ENCODE data around the gene CDCA8.

Gene CDCA8

GRCh38 chr1:37746806-37747205 lies 54.5 kb downstream of the CDCA8 start:
- no peaks in the 10 kb centered on the region for H3K9me3 ChIP-seq (ENCODE audit: low read length)
- H3K27ac ChIP-seq (ENCODE audit: low read depth, low read length) = no peak overlapping the region
- H3K4me1 ChIP-seq (ENCODE audit: insufficient read depth, low read length) = no peaks in the 10 kb centered on the region
- peaks cover 0 to 10% of the 10 kb centered on the region in 2 donors for H3K27me3 ChIP-seq (ENCODE audit: control insufficient read depth in 1 of 2, insufficient read depth in 2 of 2, low read length in 2 of 2)
- H3K9ac ChIP-seq (ENCODE audit: low read length) = no peak overlapping the region
- no peaks in the 10 kb centered on the region for H3K36me3 ChIP-seq (ENCODE audit: insufficient read depth, low read length)
- no peak overlapping the region for H3K4me3 ChIP-seq (ENCODE audit: low read depth in 1 of 2, low read length in 2 of 2)

- Histone ChIP-seq H3K27ac (ENCODE audit: low read depth, low read length) (no peak overlapping the region), H3K27me3 (ENCODE audit: control insufficient read depth in 1 of 2, insufficient read depth in 2 of 2, low read length in 2 of 2) (peaks cover 3 to 22% of the 10 kb centered on the region in 2 donors), H3K36me3 (ENCODE audit: insufficient read depth, low read length) (no peaks in the 10 kb centered on the region), H3K9me3 (ENCODE audit: low read length) (no peaks in the 10 kb centered on the region), H3K4me3 (ENCODE audit: low read depth in 1 of 2, low read length in 2 of 2) (no peak overlapping the region), H3K9ac (ENCODE audit: low read length) (no peak overlapping the region), H3K4me1 (ENCODE audit: insufficient read depth, low read length) (no peaks in the 10 kb centered on the region)
These were observed 56.2 kb downstream of the CDCA8 start for GRCh38 chr1:37748565-37748964.

DNA sequence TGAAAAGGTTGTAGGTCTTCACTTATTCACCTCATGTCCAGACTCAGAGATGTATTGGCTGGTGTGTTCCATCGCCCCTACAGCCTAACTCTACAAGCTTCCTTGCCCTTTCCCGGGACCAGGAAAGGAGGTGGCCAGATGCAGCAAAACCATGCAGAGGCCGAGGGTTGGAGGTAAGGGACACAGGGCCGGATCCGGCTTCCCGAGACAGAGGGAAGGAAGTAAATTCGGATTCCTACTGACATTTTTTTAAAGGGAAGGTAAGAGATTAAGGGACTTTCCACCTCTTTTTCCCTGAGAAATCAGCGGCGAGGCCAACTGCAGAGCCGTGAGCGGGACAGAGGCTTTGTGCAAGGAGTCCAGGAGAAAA lies 59.9 kb downstream of the CDCA8 start:
- Histone ChIP-seq H3K27me3 (ENCODE audit: control insufficient read depth in 1 of 2, insufficient read depth in 2 of 2, low read length in 2 of 2) (peaks cover 3 to 31% of the 10 kb centered on the region in 2 donors), H3K4me3 (ENCODE audit: low read depth in 1 of 2, low read length in 2 of 2) (no peak overlapping the region), H3K9ac (ENCODE audit: low read length) (no peak overlapping the region), H3K4me1 (ENCODE audit: insufficient read depth, low read length) (no peaks in the 10 kb centered on the region), H3K9me3 (ENCODE audit: low read length) (no peaks in the 10 kb centered on the region), H3K36me3 (ENCODE audit: insufficient read depth, low read length) (no peaks in the 10 kb centered on the region), H3K27ac (ENCODE audit: low read depth, low read length) (no peak overlapping the region)

- Histone ChIP-seq H3K4me3 (ENCODE audit: low read depth in 1 of 2, low read length in 2 of 2) (no peak overlapping the region), H3K4me1 (ENCODE audit: insufficient read depth, low read length) (no peaks in the 10 kb centered on the region), H3K27ac (ENCODE audit: low read depth, low read length) (no peak overlapping the region), H3K9ac (ENCODE audit: low read length) (no peak overlapping the region), H3K27me3 (ENCODE audit: control insufficient read depth in 1 of 2, insufficient read depth in 2 of 2, low read length in 2 of 2) (peaks cover 3 to 31% of the 10 kb centered on the region in 2 donors), H3K9me3 (ENCODE audit: low read length) (no peaks in the 10 kb centered on the region), H3K36me3 (ENCODE audit: insufficient read depth, low read length) (no peaks in the 10 kb centered on the region)
These were observed 60.5 kb downstream of the CDCA8 start for GRCh38 chr1:37752583-37753471.

GRCh38 chr1:37753473-37754321 lies 61.4 kb downstream of the CDCA8 start:
- H3K4me3 ChIP-seq (ENCODE audit: low read depth in 1 of 2, low read length in 2 of 2) = no peak overlapping the region
- H3K4me1 ChIP-seq (ENCODE audit: insufficient read depth, low read length) = no peaks in the 10 kb centered on the region
- no peak overlapping the region for H3K27ac ChIP-seq (ENCODE audit: low read depth, low read length)
- H3K9ac ChIP-seq (ENCODE audit: low read length) = no peak overlapping the region
- no peaks in the 10 kb centered on the region for H3K9me3 ChIP-seq (ENCODE audit: low read length)
- H3K27me3 ChIP-seq (ENCODE audit: control insufficient read depth in 1 of 2, insufficient read depth in 2 of 2, low read length in 2 of 2) = peaks cover 3 to 31% of the 10 kb centered on the region in 2 donors
- no peaks in the 10 kb centered on the region for H3K36me3 ChIP-seq (ENCODE audit: insufficient read depth, low read length)

- H3K27ac ChIP-seq (ENCODE audit: low read depth, low read length) = no peak overlapping the region
- H3K9ac ChIP-seq (ENCODE audit: low read length) = no peak overlapping the region
- no peak overlapping the region for H3K4me3 ChIP-seq (ENCODE audit: low read depth in 1 of 2, low read length in 2 of 2)
- H3K27me3 ChIP-seq (ENCODE audit: control insufficient read depth in 1 of 2, insufficient read depth in 2 of 2, low read length in 2 of 2) = peaks cover 3 to 29% of the 10 kb centered on the region in 2 donors
- no peaks in the 10 kb centered on the region for H3K4me1 ChIP-seq (ENCODE audit: insufficient read depth, low read length)
- H3K9me3 ChIP-seq (ENCODE audit: low read length) = no peaks in the 10 kb centered on the region
- no peaks in the 10 kb centered on the region for H3K36me3 ChIP-seq (ENCODE audit: insufficient read depth, low read length)
These were observed 63.0 kb downstream of the CDCA8 start for GRCh38 chr1:37755290-37755689.

DNA sequence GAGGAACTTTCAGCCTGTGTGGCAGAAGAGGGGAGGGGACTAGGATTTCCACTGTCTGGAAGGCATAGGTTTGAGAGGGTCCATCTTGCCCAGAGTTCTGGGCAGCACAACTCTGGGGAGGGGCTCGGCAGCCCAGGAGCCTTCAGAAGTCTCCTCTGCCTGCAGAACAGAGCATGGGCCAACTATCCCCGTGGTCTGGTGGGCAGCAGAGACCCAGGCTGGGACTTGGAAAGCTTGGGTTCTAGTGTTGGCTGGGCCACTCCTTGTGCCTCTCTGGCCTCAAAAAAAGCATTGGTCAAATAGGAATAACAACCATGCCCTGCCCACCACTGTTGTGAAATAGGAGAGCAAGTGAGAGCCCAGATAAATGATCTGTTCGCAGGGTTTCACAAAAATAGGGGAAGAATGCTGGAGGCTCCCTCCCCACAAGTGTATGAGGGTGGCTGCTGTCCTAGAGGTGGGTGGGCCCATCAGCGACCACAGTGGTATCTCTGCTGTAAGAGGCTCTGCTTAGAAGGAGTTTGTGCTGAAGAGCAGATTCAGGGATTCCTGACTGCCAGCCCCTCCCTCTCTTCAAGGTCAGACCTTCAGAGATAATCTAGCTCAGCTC lies 63.7 kb downstream of the CDCA8 start:
- Histone ChIP-seq H3K4me1 (ENCODE audit: insufficient read depth, low read length) (no peaks in the 10 kb centered on the region), H3K36me3 (ENCODE audit: insufficient read depth, low read length) (no peaks in the 10 kb centered on the region), H3K9me3 (ENCODE audit: low read length) (no peaks in the 10 kb centered on the region), H3K27ac (ENCODE audit: low read depth, low read length) (no peak overlapping the region), H3K27me3 (ENCODE audit: control insufficient read depth in 1 of 2, insufficient read depth in 2 of 2, low read length in 2 of 2) (peaks cover 3 to 26% of the 10 kb centered on the region in 2 donors), H3K9ac (ENCODE audit: low read length) (no peak overlapping the region), H3K4me3 (ENCODE audit: low read depth in 1 of 2, low read length in 2 of 2) (no peak overlapping the region)
